K562 (cell line): Measurements from ENCODE around the gene ZNF597. TPM values are rescaled to one million over a fixed set of nuclear protein-coding genes. Genes with fewer than 3 reads are reported as not detected.
A peak's percentile ranks its signal among the peaks of the same experiment; 100 is the strongest.

Source experiments
- BDP1 ChIP-seq: IDR thresholded peaks from 3 replicates; pipeline ENCODE4 v1.6.1; 2011; ENCODE audit not compliant: insufficient read length, insufficient read depth
- CTBP1 ChIP-seq: fragments of 450-650 bp; IDR thresholded peaks from 2 replicates; pipeline ENCODE4 v1.6.1; 2016; ENCODE audit warnings: borderline replicate concordance
- ETV5 ChIP-seq: sonication (generic); formaldehyde crosslinking; IDR thresholded peaks from 2 replicates; pipeline ENCODE4 v1.4.0; 2020; ENCODE audit warnings: low read depth, mild to moderate bottlenecking, missing genetic modification reagents
- HBP1 ChIP-seq: fragments of 450-650 bp; formaldehyde crosslinking; IDR thresholded peaks from 2 replicates; pipeline ENCODE4 v1.4.0; 2022; ENCODE audit warnings: missing genetic modification characterization
- NFIX ChIP-seq: fragments of 250-450 bp; sonication (Bioruptor Pico); IDR thresholded peaks from 2 replicates; pipeline ENCODE4 v1.4.0; 2020; ENCODE audit warnings: low read depth, mild to moderate bottlenecking, moderate library complexity
- POLR2B ChIP-seq: fragments of 450-650 bp; IDR thresholded peaks from 2 replicates; pipeline ENCODE4 v1.6.1; 2018; ENCODE audit warnings: low read depth; ENCODE audit not compliant: partially characterized antibody
- TFAM ChIP-seq: fragments of 250-450 bp; sonication (Bioruptor Pico); conservative IDR thresholded peaks from 2 replicates; pipeline ENCODE4 v1.5.0; 2021; ENCODE audit warnings: mild to moderate bottlenecking, moderate library complexity
- YY1 ChIP-seq, 3 experiments: IDR thresholded peaks; 2 replicates each; pipeline ENCODE4 v1.6.1; 2011; ENCODE audit warnings: low read length in 2 of 3, mild to moderate bottlenecking in 2 of 3, moderate library complexity in 2 of 3, borderline replicate concordance in 1 of 3, control low read depth in 1 of 3, low read depth in 1 of 3; ENCODE audit not compliant: insufficient read depth in 3 of 3, insufficient replicate concordance in 2 of 3, control insufficient read depth in 1 of 3, insufficient read length in 1 of 3; ENCODE audit errors: extremely low read depth in 1 of 3
- ZBTB17 ChIP-seq: fragments of 450-650 bp; formaldehyde crosslinking; IDR thresholded peaks from 2 replicates; pipeline ENCODE4 v1.4.0; 2020; ENCODE audit warnings: mild to moderate bottlenecking
- ZNF282 ChIP-seq: sonication (generic); formaldehyde crosslinking; IDR thresholded peaks from 2 replicates; pipeline ENCODE4 v1.8.1; 2023; ENCODE audit warnings: missing genetic modification reagents
- ZNF398 ChIP-seq: fragments of 250-450 bp; sonication (Bioruptor Pico); IDR thresholded peaks from 2 replicates; pipeline ENCODE4 v1.8.0; 2021; ENCODE audit warnings: moderate library complexity, mild to moderate bottlenecking, inconsistent platforms
- ZNF57 ChIP-seq: fragments of 450-650 bp; formaldehyde crosslinking; IDR thresholded peaks from 2 replicates; pipeline ENCODE4 v1.4.0; 2020; ENCODE audit warnings: mild to moderate bottlenecking, moderate library complexity
- ZNF740 ChIP-seq, 3 experiments: fragments of 200-800 bp in 1 of 3; sonication (Bioruptor generic) in 1 of 3; sonication (generic) in 1 of 3; formaldehyde crosslinking in 1 of 3; IDR thresholded peaks; 2 replicates each; pipeline versions ENCODE4 v1.6.1 to v1.8.0; 2016 to 2022; ENCODE audit warnings: mild to moderate bottlenecking in 2 of 3, missing compliant biosample characterization in 2 of 3, missing genetic modification characterization in 2 of 3, missing genetic modification reagents in 1 of 3
- ZNF79 ChIP-seq: fragments of 250-450 bp; sonication (Bioruptor Pico); IDR thresholded peaks from 2 replicates; pipeline ENCODE4 v1.4.0; 2020; ENCODE audit warnings: low read depth, mild to moderate bottlenecking, moderate library complexity
- polyA plus RNA-seq, 8 experiments: library from polyadenylated mRNA; depleted of rRNA in 4 of 8; stranded (reverse) in 5 of 8; unstranded in 3 of 8; fragments of >200 nt; fragmentation: Nextera tagmentation in 2 of 8; fragmentation: Illumina TruSeq in 1 of 8; extraction: Ambion mirVana in 2 of 8; extraction: Trizol in 1 of 8; gene quantifications; 2 replicates each; pipeline versions ENCODE4 v1.2.1 to v1.2.3, GENCODE V29; 2011 to 2014; ENCODE audit warnings: inconsistent platforms in 1 of 8, missing spikeins in 1 of 8
- total RNA-seq, 7 experiments: library from RNA; depleted of rRNA in 6 of 7; stranded (reverse); fragments of >200 nt in 6 of 7; fragmentation: Illumina TruSeq in 2 of 7; extraction: Trizol in 2 of 7; gene quantifications; 2 replicates each; pipeline versions ENCODE4 v1.2.1 to v1.2.3, GENCODE V29; 2011 to 2021; ENCODE audit warnings: low replicate concordance in 1 of 7
- TF ChIP-seq, protein P1 (sequence below): fragments of 250-450 bp; sonication (Bioruptor Pico); IDR thresholded peaks from 2 replicates; pipeline ENCODE4 v1.4.0; 2020

ZNF597 gene
- total and polyA plus RNA-seq, 9 of the 15 experiments (the other 6 are each of a cell fraction or from before 2014, with no cell fraction given), result 0.14 to 0.68 (median 0.42) TPM

GRCh38 chr16:3457434-3458252 is 14.3 kb upstream of the ZNF597 start (continued):
- TF ChIP-seq YY1 (IDR thresholded peaks at IDR 0.05; ENCODE audit: borderline replicate concordance in 1 of 3, control insufficient read depth in 1 of 3, extremely low read depth in 1 of 3, insufficient read depth in 3 of 3, insufficient read length in 1 of 3, insufficient replicate concordance in 2 of 3, low read depth in 1 of 3, low read length in 2 of 3) (peak; percentile 90 to 100 (median 98)), ZNF57 (CRISPR knock-in tag) (no peak), ETV5 (CRISPR knock-in tag) (peak; percentile 71; the same call in 1 of the 2 replicates), ZNF740 (CRISPR knock-in tag; IDR thresholded peaks at IDR 0.05) (peak; percentile 88; the same call in 1 of the 2 replicates), ZNF740 (tag; IDR thresholded peaks at IDR 0.05) (peak in 1 of 2 experiments; percentile 50; a peak in 1 of 4 replicates), HBP1 (no peak), POLR2B (peak; percentile 79), CTBP1 (peak; percentile 92), ZNF398 (CRISPR knock-in tag) (no peak), ZNF79 (CRISPR knock-in tag) (no peak), ZBTB17 (CRISPR knock-in tag) (0 out of 2 replicates have a peak, but pooled peaks have one; percentile 70), TFAM (CRISPR knock-in tag) (no peak), BDP1 (no peak), NFIX (CRISPR knock-in tag) (no peak), ZNF282 (CRISPR knock-in tag) (peak; percentile 92; the same call in 1 of the 2 replicates)
- TF ChIP-seq, protein P1, sequence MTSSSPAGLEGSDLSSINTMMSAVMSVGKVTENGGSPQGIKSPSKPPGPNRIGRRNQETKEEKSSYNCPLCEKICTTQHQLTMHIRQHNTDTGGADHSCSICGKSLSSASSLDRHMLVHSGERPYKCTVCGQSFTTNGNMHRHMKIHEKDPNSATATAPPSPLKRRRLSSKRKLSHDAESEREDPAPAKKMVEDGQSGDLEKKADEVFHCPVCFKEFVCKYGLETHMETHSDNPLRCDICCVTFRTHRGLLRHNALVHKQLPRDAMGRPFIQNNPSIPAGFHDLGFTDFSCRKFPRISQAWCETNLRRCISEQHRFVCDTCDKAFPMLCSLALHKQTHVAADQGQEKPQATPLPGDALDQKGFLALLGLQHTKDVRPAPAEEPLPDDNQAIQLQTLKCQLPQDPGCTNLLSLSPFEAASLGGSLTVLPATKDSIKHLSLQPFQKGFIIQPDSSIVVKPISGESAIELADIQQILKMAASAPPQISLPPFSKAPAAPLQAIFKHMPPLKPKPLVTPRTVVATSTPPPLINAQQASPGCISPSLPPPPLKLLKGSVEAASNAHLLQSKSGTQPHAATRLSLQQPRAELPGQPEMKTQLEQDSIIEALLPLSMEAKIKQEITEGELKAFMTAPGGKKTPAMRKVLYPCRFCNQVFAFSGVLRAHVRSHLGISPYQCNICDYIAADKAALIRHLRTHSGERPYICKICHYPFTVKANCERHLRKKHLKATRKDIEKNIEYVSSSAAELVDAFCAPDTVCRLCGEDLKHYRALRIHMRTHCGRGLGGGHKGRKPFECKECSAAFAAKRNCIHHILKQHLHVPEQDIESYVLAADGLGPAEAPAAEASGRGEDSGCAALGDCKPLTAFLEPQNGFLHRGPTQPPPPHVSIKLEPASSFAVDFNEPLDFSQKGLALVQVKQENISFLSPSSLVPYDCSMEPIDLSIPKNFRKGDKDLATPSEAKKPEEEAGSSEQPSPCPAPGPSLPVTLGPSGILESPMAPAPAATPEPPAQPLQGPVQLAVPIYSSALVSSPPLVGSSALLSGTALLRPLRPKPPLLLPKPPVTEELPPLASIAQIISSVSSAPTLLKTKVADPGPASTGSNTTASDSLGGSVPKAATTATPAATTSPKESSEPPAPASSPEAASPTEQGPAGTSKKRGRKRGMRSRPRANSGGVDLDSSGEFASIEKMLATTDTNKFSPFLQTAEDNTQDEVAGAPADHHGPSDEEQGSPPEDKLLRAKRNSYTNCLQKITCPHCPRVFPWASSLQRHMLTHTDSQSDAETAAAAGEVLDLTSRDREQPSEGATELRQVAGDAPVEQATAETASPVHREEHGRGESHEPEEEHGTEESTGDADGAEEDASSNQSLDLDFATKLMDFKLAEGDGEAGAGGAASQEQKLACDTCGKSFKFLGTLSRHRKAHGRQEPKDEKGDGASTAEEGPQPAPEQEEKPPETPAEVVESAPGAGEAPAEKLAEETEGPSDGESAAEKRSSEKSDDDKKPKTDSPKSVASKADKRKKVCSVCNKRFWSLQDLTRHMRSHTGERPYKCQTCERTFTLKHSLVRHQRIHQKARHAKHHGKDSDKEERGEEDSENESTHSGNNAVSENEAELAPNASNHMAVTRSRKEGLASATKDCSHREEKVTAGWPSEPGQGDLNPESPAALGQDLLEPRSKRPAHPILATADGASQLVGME (CRISPR knock-in tag), result 0 out of 2 replicates have a peak, but pooled peaks have one; percentile 31
